GM19328 (cell line): ENCODE measurements around the gene SUSD3.

Experiments used
- ATAC-seq: cut with Tn5 transposase; IDR thresholded peaks from one replicate; pipeline ENCODE4 v1.9.1; 2021; ENCODE audit warnings: mild to moderate bottlenecking, moderate library complexity; ENCODE audit not compliant: unreplicated experiment

SUSD3 gene

DNA sequence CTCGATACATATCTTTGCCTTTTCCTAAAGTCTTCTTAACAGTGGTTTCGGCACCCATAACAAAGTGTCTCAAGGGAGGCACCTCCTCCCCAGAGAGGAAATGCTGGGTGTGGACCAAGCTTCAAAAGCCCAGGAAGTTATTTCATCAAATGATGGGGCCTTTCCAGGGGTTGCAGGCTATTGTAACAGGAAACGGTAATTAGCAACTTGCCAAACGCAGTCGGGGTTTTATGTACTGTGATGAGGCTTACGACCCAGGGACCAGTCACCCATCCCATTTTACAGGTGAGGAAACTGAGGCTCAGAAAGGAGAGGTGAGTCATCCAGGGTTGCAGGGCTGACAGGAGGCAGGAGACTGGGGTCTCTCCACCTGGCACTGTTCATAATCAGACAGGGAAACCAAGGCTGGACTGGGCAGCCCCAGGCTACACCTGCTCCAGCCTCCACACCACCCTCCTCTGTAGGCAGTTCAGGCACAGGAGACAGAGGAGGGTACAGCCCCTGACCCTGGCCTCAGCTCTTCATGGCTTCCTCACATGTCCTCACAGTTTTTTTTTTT is 30.0 kb upstream of the SUSD3 start:
- no peak for ATAC-seq

DNA sequence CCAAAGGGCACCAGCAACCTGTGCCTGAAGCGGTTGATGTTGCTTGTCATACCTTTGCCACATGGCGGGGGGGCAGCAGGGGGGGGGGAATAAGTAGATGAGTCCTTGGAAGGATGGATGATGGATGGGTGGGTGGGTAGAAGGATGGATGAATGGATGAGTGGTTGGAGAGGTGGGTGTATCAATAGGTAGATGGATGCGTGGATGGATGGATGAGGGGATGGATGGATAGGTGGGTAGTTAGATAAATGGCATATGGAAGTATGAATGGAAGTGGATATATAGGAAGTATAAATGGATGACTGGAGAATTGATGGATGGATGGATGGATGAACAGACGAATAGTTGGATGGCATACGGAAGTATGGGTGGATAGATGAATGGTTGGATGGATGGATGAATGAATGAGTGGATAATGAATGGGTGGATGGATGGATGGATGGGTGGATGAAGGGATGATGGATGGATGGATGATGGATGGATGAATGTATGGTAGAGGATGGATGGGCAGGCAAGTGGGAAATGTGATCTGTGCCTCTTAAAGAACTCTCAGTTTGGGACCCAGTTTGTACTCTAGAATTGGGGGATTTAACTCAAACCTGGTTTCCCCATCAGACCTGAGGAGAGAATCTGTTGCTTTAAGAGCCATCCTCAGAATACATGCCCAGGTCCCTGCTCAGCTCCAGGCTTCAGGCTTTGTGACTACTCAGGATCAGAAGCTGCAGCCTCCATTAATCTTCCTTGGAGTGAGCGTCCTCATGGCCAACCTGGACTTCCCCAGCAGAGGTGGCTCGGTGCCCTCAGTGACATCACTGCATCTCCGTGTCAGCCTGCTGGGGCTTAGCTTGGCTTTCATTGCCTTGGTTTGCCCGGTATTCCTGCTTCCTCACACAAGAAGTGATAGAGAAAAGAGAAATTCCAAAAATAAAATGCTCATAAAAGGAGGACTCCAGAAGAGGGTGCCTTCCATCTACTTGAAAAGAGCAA is 27.6 kb upstream of the SUSD3 start:
- no peak for ATAC-seq

DNA sequence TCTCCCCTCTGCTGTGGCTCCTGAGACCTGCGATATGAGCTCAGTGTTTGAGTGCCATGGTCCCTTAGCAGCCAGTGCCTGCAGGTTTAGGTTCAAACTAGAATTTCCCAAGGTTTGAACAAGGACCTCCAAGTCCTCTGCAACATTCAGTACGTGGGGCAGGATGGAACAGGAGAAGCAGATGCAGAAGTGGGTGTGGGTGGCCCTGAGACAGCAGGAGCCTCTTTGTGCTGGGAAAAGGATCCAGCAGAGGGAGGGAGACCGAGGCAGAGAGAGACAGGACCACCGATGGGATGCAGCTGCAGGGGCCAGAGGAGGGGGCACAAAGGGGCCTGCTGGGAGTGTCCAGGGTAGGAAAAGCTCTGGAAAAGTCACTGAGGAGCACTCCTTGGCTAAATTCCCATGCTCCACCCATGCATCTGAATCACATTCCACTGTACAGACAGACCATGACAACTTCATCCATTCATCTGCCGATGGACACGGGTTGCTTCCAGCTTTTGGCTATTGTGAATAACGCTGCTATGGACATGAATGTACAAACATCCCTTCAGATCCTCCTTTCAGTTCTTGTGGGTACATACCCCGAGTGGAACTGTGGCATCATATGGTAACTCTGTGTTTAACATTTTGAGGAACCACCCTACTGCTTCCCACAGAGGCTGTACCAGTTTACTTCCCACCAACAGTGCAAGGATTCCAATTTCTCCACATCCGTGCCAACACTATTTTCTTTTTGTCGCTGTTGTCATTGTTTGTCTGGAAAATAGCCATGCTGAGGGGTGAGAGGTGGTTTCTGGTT is 26.7 kb upstream of the SUSD3 start:
- no peak for ATAC-seq

DNA sequence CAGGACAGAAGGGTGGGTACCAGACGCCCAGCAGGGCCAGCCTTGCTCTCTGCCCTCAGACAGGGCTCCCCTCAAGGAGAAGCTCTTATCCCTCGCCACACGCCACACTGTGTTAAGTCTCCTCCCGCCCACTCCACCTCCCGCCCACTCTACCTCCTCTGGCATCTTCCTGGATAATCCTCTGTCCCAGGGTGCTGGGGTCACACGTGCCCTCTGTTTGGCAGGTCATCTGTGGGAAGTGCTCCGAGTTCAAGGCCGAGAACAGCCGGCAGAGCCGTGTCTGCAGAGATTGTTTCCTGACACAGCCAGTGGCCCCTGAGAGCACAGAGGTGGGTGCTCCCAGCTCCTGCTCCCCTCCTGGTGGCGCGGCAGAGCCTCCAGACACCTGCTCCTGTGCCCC is 26.0 kb upstream of the SUSD3 start:
- ATAC-seq = no peak

DNA sequence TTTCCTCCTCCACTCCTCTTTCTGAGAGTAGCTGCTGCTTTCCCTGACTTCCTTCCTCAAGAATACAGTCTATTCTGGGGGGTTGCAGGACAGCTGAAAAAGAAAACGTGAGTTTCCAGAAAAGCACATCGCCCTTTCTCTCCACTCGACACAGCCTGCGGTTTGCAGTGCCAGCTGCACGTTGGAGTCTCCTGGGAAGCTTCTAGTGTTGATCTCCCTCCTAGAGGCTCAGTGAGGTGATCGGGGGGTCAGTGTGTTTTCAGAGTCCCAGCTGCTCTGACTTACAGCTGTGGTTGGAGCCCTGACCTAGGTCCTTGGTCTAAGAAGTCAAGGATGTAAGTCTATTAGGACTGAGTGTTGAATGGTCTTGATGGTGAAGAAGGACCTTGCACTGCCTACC is 25.0 kb upstream of the SUSD3 start:
- no peak for ATAC-seq

DNA sequence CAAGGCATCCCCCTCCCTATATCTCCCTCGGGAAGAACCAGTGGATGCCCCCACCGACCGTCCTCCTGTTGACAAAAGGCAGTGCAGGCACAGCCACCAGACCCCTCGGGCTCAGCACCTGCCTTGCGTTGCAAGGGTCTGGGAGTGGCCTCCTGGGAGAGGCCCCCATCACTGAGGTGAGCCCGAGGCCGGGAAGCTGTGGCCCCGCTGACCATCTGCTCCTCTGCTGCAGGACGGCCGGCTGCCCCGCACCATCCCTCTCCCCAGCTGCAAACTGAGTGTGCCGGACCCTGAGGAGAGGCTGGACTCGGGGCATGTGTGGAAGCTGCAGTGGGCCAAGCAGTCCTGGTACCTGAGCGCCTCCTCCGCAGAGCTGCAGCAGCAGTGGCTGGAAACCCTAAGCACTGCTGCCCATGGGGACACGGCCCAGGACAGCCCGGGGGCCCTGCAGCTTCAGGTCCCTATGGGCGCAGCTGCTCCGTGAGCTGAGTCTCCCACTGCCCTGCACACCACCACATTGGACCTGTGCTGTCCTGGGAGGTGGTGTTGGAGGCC is 23.3 kb upstream of the SUSD3 start:
- ATAC-seq = no peak

GRCh38 chr9:93035821-93036351 is 22.6 kb upstream of the SUSD3 start:
- ATAC-seq = no peak

DNA sequence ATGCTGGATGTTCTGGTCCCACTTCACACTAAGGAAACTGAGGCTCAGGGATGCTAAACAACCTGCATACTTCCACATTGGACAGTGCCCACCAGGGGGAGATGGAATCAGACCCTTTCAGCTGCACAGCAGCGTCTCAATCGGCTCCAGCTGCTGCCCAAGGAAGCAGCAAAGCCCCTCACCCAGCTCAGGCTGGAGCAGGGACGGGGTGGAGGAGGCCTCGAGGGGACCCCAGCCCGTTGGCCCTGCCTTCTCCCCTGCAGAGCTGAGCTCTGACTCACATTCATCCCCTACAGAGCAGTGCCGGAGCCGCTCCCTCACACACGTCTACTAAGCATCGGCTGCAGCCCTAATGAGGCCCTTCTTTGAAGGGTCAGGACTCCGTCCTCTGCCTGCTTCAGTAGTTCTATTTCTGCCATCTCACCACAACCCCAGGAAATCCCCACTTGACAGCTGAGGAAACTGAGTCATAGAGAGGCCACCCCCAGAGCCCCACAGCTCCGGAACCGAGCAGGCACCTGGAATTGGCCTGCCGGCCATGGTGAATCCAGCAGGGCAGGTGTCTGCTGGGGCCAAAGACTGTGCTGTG is 21.5 kb upstream of the SUSD3 start:
- no peak for ATAC-seq

DNA sequence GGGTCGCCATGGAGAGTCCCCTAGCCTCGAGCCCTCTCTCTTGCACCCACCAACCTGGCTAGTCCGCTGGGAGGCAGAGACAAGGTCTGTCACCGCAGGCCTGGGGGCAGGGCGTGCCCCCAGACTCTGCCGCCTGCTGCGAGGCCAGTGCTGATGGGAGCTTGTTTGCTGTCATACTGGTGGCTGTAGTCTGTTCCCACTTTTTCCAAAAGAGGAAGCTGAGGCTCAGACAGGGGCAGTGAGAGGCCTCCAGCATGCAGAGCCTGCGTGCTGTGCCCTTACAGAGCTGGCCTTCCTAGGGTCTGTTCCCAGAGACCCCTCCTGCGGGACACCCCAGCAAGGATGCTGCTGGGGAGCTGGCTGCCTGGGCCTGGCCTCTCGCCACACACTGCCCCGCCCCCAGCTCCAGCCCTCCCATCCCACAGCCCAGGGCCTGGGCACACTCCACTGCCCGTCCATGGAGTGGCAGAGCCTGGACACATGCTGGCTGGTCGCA is 21.0 kb upstream of the SUSD3 start:
- ATAC-seq = no peak

DNA sequence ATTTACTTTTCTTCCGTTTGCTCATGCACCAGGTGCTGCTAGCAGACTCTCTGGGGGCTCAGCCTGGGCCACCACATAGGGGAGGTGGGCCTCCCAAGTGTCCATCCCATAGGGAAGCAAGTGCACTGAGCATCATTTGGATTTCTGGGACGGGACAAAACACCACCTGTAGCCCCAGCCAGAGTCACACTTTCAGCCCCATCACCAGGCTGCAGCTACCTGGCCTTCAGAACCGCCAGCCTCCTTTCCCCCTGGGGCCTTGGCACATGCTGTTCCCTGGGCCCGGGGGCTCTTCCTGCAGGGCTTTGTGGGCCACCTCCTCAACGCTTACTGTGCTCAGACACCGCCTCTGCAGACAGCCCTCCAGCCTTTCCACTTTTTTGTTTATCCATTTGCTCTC is 19.6 kb upstream of the SUSD3 start:
- no peak for ATAC-seq

DNA sequence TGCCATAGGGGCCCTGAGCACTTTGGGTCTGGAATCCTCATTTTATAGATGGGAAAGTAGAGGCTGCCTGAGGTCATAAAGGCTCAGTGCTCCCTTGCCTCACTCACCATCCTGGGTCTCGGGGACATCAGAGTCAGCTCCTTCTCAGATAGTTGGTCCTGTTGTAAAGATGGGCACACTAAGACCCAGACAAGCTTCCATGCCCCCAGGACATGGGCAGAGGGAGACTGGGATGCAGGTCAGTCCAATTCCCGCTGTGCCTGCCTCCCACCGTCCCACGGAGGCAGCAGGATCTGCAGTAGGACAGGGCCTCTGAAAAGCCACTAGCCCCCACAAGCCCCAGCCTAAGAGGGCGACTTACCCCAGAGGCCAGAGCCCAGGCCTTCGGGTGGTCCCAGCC is 19.0 kb upstream of the SUSD3 start:
- ATAC-seq = no peak

DNA sequence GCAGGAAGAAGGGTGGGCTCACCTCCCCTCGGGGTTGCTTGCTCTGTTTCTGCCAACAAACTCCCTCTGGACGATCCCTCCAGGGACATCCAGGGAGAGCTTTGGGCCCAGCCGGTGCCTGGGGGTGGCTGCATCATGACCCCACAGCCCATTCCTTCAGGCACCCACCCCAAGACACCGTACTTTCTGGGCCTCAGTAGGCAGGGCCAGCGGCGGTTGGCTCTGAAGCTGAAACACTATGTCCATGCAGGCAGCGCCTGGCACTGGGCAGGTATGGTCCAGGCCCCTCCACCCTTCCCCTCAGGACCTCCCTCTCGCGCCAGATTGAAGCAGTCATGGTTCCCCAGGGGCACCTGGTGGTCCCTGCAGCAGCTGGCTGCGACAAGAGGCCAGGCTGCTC is 18.5 kb upstream of the SUSD3 start:
- ATAC-seq = no peak

DNA sequence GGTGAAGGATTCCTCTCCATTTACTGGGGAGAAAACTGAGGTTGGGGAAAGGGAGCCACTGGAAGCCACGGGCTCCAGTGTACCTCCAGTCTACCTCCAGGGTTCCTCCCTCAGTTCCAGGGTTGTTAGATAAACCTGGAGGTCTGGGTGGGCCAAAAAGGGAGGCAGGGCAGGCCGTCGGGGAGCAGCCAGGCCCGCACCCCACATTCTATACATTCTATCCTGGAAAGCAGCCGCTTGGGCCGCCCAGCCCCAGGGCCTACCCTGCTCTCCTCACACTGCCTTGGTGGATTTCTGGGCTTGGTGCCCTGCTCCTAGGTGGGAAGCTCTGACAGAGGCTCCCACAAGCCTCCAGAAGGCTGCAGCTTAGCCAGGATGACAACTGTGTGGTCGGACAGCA is 18.1 kb upstream of the SUSD3 start:
- ATAC-seq = no peak

- ATAC-seq = no peak
Observed at GRCh38 chr9:93041108-93041802, 17.2 kb upstream of the SUSD3 start.

DNA sequence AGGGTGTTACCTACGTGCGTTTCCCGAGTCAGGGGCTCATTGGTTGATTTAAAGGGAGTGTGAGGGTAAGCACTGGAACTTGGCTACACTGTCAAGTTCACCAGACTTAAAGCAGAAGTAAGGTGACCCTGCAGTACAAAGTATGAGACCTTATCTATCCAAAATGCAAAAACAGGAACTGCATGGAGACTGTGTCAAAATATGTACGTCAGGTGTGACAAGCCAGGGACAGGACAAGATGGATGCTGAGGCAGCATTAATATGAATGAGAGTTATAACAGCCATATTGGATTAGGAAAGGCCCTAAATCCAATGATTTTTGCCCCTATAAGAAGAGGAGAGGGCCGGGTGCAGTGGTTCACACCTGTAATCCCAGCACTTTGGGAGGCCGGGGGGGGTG is 15.4 kb upstream of the SUSD3 start:
- no peak for ATAC-seq

GRCh38 chr9:93045521-93045920 is 13.0 kb upstream of the SUSD3 start:
- no peak for ATAC-seq

DNA sequence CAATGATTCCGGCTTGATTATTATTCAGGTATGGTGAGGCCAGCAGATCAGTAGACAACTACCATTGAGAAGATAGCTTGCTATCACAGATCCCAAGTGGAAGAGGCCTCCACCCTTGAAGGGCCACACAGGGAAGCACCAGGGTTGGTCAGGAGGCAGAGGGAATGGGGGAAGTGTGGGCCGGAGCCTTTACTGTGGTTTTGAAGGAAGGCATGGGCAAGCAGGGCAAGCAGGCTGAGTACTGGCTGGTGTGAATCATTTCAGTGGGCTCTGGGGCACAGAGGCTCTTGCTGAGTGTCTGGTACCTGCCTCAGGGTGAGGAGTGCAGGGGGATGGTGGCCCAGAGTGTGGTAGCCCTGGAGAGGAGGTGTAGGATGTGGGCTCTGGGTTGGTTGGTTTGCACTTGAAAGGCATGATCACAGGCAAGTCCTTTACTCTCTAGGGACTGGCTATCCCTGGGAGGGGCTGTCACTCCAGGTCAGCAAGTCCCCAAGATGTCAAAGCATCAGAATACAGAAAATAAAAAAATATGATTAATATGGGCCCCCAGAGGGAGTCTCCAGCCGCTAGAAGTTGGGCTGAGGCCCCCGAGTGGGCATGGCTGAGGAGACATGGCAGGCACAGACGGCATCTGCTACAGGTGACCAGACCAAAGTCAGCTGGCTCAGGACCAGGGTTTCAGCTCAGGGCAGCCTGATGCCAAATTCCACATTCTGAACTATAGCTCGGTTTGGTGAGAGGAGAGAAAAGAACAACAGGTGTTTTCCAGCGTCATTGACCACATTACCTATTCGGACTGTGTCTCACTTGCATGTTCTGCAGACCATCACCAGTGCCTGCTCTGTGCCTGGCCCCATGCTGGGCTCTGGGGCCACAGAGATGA is 9.7 kb upstream of the SUSD3 start:
- no peak for ATAC-seq

DNA sequence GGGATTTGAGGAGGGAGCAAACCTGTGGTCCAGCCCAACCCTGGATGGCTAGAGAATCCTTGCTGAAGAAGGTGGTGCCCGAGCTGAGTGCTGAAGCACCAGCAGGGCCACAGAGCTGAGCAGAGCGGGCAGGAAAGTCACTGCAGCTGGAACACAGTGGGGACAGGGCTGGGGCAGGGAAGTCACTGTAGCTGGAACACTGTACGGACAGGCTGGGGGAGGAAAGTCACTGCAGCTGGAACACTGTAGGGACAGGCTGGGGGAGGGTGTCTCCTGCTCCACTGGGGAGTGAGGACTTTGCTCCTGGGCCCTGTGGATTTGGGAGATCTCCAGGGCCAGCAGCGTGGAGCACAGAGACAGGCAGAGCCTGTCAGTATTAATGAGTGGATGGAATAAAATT is 9.0 kb upstream of the SUSD3 start:
- ATAC-seq = no peak

DNA sequence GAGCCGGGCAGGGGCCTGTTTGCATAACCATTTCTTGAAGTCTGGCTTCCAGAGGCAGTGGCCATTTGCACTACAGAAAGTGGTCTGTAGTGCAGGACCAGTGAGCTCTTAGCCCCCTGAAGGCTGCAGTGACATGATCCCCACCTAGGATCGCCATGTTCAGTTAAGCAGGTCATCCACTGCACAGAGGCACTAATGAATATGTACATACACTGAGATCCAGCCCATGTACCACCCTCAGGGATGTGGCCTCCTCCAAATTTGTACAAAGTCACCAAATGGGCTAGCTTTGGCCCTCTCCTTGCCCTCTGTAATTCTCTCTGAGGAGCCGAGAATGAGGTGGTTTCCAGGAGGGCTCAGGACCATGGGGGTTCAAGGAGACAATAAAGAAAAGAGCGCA is 8.3 kb upstream of the SUSD3 start:
- ATAC-seq = no peak
